ENCODE measurements around the gene CCDC197.

CCDC197 gene

DNA sequence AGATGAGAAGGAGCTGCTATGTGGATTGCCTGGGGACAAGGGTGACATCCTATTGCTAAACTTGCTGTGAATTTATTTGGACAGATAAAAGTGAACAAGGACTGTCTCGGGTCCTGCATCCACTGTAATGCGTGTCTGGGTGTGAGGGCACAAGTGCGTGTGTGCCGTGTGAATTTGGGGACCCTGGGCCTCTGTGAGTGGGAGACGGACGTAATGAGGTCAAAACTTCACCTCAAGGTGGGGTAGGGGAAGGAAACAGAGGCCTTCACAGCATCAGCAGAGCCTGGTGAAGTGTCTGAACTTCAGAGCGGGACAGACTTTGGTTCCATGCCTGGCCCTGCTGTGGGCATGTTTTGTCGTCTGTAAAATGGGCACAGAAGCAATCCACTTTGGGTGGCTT is 35.5 kb upstream of the CCDC197 start:
- no peak for DNase-seq (ENCODE audit: low read depth)

DNA sequence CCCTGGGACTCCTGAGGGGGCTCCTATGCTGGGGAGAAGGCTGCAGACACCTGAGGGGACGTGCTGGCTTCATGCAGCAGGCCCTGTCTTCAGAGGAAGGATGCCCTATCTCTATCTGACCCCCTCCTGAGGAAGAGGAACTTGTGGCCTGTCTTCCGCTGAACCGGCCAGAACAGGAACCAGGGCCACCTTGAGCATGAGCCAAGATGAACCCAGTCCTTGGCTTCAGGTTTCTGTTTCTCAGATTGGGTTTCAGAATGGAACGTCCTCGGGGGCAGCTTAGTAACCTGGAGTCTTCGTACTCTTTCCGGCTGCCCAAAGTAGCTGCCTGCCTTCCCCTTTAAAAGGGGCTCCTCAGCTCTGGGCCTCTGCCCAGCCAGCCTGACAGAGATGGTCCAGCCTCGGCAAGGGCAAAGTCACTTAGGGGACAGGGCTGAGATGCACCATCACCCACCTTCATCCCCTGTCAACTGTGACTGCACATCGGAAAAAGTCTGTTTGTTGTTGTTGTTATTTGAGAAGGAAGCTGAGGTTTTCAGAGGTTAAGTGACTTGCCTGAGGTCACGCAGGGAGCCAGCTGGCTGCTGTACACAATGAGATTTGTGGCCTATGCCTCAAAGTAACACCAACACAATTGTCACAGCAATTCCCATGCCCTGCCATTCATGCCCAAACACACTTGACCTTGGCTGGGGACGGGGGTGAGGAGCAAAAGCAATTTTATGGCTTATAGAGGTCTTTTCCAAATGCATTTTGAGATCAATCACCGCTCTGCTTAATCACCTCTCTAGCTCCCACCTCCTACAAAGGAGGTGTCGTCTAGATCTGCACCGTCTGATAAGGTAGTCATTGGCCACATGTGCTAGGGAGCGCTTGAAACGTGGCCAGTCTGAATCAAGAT is 34.1 kb upstream of the CCDC197 start:
- DNase-seq (ENCODE audit: low read depth): peak; percentile 60

DNA sequence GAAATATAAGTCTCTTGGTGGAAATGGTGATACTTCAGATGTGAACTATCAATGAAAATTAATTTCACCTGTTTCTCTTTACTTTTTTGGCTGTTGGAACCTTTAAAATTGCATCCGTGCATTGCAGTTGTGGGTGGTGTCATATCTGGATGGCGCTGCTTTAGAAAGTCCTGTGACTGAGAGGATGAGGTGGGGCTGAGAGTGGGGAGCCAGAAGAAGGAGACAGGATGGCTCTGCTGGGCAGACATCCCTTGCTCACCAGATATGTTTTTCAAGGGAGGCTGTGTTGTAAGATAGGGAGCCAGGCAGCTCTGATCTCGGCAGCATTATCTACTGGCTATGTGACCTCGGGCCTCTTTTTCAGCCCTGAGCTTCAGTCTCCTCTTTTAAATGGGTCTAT is 33.4 kb upstream of the CCDC197 start:
- no peak for DNase-seq (ENCODE audit: low read depth)

DNA sequence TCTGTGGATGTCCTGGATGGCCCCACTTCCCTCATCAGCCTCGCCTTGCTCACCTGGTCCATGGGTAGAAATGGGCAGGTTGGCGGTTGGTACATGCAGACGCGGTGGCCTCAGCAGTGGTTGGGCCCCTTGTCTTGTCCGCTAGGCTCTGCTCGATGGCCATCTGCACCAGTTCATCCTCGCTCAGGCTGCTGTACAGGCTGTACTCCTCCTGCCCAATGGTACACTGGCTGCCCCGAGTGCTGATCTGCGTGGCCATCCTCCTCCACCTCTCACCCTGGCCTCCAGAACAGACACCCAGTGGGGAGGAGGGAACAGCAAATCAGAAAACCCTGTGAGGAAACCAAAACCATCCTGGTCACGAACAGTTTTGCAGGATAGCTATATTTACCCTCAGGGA is 32.8 kb upstream of the CCDC197 start:
- DNase-seq (ENCODE audit: low read depth): no peak

DNA sequence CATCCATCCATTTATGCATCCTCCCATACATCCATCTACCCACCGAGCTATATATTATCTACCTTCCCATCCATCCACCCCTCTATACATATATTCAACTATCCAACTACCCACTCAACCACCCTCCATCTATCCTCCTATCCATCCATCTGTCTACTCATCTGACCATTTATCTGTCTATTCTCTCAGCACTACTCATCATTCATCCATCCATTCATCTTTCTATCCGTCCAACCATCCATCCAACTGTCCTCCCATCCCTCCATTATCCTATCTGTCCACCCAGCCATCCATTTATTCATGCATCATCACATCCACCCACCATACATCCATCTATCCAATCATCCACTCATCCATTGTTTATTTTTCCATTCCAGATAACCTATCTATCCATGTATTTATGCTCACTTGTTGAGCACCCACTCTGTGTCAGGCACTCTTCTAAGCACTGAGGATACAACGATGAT is 32.2 kb upstream of the CCDC197 start:
- no peak for DNase-seq (ENCODE audit: low read depth)

DNA sequence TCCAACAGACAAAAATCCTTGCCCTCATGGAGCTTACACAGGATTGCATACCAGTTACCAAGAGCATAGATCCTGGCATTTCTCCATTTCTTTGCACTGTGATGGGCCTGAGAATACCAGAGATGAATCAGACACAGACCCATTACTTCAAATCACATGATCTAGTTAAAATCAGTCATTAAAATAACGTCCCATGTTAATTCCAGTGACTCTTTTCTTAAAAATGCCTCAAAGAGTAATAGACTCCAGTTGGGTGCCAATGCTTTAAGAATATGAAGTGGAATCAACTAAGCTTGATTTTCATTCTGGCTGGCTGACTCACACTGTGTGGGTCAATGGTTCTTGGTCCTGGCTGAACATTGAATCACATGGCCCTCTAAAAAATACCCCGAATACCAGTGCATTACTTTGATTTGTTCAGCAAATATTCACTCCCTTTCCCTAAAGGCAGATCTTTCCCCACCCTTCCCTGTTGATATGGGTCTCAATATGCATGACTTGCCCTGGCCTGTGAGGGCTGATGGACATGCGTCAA is 31.7 kb upstream of the CCDC197 start:
- DNase-seq (ENCODE audit: low read depth): no peak

DNA sequence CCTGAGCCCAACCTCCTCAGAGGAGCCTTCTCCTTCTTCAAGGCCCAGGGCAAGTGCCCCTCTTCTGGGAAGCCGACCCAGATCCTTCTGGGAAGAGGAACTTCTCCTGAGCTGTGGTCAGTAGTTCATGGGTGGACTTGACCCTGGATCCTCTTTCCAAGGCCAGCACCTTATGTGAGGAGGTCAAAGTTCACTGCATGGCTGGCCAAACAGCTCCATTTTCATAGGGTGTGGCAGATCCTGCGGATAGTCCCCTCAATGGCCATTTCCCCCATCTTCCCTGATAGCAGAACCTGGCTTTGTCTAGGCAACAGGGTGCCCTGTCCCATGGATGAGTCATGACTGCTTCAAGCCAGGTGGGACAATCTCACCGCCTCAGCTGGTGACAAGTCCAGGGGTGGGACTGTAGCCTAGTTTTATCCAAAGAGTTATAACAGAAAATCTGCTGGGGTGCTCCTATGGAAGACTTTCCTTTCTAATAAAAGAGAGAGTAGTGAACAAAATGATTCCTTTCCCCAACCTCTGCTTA is 31.1 kb upstream of the CCDC197 start:
- DNase-seq (ENCODE audit: low read depth): no peak

DNA sequence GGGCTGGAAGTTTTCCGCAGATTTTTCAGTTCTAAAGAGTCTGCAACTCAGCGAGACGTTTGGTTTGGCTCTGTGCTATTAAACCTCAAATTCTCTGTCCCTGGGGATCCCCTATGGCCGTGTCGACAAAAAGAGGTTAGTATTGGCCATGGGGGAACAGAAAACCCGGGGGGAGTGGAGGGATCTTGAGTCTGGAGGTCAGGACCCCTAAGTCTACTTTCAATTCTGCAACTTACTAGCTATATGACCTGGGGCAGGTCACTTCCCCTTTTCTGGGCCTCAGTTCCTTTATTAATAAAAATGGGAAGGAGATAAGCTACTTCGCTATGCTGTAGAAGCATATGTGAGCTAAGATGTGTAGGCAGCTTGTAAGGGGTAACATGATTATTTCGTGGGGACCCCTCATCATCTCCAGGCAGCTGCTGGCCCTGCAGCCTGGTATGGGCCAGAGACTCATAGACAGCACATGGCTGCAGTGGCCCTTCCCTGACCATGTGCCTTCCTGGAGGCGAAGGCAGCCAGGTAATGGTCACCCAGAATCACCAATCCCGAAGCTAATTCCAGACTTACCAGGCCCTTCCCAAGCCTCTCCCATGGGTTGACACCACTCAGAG is 29.4 kb upstream of the CCDC197 start:
- DNase-seq (ENCODE audit: low read depth): no peak

DNA sequence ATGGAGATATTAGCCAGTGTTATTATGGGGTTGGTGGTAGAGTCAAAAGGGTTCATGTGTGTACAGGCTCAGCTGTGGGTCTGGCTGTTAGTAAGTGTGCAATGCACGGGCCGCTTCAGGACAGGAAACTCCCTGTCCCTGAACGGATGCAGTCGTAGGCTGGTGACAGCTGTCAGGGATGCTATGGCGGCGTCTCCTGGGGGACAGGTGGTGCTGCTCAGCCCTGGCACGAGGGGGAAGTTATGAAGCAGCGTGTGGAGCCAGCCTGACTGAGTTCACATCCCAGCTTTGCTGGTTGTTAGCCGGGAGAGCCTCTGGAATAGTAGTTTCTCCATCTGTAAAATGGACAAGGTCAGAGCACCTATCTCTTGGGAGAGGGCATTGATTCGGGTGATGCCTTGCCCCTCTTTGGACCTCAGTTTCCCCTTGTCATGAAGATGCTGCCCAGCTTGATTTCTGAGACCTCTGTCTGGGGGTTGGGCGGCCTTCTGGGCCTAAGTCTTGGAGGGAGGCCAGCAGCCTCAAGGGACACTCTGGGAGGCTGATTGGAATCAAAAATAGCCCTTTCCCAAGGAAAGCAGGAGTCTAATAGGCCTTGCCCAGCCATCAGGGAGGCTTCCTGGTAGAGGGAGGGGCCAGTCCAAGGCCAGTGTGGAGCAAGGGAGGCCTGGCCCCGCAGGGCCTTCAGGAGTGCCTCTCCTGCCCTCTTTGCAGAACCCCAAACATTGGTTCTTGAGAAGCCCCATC is 27.8 kb upstream of the CCDC197 start:
- DNase-seq (ENCODE audit: low read depth): no peak

DNA sequence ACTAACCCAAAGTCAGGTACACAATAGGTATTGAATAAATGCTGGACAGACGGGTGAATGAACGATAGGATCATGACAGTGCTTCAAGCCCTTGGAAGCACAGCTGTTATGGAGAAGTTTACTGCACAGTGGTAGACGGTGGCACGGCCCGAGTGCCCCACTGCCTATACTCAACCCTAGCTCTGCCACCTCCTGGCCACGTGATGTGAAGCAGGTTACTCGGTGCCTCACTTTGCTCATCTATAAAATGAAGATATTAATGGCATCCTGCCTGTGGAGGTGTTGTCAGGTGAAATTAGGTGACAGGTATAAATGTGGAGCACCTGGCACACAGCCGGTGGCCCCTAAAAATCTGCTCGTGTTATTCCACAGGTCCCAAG is 26.5 kb upstream of the CCDC197 start:
- peak; percentile 56 for DNase-seq (ENCODE audit: low read depth)

DNA sequence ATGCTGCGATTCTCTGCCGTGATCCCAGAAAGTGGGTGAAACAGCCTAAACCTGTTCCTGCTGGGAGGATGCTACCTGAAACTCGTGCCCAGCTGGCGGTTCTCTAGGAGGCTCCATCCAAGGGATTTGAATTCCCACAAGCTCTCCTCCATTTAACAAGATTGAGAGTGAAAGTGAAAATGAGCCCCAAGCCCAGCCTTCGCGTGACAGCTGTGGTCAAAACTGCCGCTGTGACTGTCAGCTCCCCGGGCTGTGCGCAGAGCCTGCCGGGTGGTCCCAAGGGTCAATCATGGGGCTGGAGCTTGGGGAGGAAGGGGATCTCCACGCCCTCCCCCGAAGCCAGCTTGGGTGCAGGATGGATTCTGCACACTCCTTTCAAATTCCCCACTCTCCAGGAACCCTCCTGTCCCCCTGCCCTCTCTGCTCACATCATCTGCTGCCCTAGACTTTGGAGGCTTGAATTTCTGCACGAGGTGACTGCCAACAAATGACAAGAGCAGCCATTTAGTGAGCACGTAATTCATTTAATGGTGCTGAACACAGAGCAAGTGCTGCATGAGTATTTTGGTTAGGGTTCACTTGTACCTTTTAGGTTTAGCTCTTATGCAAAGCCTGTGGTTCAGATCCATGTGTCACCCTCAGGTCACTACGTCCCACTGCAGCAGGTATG is 26.0 kb upstream of the CCDC197 start:
- DNase-seq (ENCODE audit: low read depth): peak; percentile 57

DNA sequence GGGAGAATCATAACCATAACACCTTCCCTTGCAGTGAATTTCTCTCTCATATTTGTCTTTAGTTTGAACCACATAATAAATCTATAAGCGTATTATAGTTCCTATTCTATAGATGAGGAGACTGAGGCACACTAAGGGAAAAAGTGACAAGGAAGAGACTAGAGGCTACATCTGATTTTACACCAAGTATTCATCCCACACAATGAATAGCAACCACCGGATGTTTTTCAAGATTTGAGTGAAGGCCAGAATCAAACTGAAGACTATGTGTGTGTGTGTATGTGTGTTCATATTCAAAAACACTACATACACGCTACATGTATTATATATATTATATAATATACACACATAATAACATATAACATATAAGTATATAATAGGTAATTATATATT is 25.5 kb upstream of the CCDC197 start:
- no peak for DNase-seq (ENCODE audit: low read depth)

DNA sequence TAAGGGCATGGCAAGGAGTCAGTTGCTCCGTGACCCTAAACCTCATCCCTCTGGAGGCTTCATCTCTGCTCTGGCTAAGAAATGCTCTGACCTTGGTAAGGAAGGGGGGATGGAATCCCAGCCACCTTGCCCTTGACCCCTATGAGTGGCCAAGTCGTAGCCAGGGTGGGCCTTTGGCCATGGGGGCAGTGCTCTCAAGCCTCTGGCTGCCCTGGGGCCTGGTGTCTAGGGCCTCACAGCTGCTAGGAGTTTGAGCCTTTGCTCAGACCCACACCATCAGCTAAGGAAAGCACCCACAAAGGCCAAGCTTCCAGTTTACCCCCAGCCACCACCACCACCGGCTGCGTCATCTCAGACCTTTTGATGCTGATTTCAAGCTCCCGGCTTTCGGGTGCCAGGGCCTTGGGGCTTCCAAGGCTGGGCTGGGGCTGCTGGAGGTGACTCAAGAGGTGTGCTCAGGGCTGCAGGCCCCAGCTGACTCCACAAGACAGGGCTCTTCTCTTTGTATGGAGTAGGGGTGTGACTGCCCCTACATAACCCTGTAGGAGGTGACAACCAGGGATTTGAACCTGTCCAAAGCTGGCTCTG is 24.4 kb upstream of the CCDC197 start:
- DNase-seq (ENCODE audit: low read depth): no peak

DNA sequence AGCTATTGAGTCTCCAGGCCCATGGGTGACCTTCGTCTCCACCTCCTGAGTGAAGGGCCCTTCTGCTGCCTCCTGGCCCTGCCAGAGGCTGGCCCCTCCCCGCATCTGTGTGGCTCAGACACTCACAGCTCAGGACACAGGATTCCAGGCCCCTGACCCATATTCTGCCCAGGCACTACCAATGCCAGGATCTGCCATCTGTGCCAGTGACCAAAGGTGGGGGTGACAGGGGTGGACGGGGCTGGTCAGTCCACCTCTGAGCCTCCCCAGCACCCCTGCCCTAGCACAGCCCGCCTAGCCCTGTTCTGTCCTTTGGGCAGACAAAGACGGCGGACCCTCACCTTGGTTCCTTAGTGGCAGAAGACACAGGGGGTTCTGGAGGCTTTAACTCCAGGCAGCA is 23.5 kb upstream of the CCDC197 start:
- DNase-seq (ENCODE audit: low read depth): no peak

DNA sequence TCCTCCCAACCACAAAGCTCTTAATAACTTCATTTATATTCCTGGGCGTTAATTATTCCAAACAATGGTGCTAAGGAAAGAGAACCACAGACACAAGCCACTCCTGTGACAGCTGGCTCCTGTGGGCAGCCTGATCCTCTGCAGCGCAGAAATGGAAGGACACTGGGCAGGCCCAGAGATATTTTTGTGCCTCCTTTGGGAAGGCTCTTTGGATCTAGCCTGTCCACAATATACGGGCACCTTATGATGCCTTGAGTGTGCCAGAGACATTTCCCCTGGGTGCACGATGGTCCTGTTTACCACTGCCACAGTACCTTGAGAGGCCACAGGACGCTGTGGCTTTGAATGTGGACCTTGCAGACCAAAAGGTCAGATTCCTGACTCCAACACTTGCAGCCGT is 22.8 kb upstream of the CCDC197 start:
- no peak for DNase-seq (ENCODE audit: low read depth)

DNA sequence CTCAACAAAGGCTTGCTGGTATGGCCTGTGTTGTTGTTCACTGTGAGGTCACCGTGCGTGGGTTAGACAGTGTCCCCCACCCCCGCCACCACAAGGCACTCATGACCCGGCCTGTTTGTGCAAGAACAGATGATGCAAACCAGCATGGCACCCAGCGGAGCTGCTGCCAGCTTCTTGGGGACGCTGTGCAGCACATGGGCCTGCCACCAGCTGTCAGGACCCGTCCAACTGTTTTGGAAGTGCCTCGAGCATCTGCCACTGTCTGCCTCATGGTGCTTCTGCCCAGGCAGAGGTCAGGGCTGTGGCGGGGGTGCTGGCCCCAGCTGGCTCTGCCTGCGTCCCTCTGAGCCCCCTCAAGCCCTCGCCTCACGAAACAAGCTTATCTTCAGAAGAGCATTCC is 22.3 kb upstream of the CCDC197 start:
- no peak for DNase-seq (ENCODE audit: low read depth)

DNA sequence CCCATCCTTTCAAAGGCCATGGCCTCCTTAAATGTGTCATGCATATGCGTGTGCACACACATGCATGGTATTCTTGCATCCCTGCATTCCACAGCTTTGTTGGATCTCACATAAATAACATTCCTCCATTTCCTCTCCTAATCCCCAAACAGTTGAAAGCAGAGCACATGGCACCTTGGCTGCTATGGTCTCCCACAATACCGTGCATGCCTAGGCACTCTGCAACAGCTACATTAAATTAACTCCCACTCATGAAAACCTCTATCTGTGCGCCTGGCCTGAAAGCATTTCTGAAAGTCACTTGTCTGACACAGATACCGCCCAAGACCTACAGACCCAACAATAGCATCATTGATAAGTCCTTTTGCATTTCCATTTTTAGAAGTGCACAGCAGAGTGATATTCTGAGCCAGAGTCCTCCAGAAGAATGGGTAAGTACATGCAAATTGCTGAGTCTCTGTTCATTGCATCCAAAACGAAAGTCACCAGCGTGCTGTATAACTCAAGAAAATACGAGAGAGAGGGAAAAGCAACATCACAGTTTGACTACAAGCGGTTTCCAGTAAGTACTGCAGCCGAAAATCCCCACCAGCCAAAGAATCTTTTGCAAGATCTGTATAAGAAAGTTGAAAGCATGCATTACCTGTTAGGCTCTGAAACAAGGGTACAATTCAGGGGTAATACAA is 21.2 kb upstream of the CCDC197 start:
- no peak for DNase-seq (ENCODE audit: low read depth)

DNA sequence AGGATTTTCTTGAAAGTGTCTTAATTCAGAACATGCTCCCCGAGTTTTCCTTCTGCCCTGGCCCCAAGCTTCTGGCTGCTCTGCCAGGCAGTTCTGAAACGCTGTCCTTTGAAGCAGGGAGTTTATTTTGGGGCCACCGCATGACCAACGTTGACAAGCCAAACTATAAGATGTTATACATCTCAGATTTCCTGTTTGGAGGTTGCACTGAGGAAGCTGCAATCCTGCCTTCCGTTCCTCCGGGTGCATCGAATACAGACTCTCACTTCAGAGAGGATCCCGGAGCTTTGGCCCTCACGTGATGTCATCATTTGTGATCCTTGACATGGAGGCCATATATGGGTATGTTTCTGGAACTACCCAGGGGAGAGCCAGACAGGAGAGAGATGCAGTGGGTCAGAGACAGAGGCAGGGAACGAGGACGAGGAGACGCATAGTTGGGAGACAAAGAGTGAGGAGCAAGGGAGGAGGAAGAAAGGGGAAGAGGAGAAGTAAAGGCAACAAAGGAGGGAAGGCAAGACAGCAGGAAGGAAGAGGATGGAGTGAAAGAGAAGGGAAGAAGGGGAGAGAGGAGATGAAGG is 20.5 kb upstream of the CCDC197 start, which contains the start of gene ASB2:
Gene ASB2 (minus strand): TSS at position 94 of the 581 bp plus-strand sequence. CDS start 12,031 bp downstream, outside the sequence.
- DNase-seq (ENCODE audit: low read depth): no peak

DNA sequence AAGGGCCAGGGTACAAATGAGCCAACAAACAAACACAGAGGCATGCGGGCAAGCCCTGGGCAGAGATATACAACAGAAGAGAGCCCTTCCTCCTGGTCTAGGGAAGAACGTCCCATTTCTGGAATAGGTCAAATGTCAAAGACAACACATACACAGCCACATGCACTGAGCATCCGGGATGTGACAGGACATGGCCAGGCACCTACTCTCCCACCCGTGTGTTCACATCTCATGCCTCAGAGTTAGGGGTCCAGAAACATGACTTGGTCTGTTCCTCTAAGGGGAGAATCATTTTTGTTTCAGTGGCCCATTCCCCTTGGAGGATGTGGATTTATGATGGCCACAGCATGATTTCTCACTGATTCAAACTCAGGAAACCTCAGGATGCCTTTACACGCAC is 19.9 kb upstream of the CCDC197 start:
- DNase-seq (ENCODE audit: low read depth): no peak
